ENCODE results near the gene CTIF. TPM values are rescaled to one million over a fixed set of nuclear protein-coding genes. Genes with fewer than 3 reads are reported as not detected.

Gene CTIF
- total RNA-seq, 1 donor from 2014 or later: 48.5 TPM

- Mint-ChIP-seq H3K4me1 (ENCODE audit: unreplicated experiment) (peaks cover 29% of the 10 kb centered on the region), H3K9me3 (peaks cover 4% of the 10 kb centered on the region), H3K36me3 (peaks cover 18% of the 10 kb centered on the region), H3K27ac (peak overlapping the region; percentile 95), H3K4me3 (no peak overlapping the region), H3K27me3 (no peaks in the 10 kb centered on the region)
- TF ChIP-seq, protein P1, sequence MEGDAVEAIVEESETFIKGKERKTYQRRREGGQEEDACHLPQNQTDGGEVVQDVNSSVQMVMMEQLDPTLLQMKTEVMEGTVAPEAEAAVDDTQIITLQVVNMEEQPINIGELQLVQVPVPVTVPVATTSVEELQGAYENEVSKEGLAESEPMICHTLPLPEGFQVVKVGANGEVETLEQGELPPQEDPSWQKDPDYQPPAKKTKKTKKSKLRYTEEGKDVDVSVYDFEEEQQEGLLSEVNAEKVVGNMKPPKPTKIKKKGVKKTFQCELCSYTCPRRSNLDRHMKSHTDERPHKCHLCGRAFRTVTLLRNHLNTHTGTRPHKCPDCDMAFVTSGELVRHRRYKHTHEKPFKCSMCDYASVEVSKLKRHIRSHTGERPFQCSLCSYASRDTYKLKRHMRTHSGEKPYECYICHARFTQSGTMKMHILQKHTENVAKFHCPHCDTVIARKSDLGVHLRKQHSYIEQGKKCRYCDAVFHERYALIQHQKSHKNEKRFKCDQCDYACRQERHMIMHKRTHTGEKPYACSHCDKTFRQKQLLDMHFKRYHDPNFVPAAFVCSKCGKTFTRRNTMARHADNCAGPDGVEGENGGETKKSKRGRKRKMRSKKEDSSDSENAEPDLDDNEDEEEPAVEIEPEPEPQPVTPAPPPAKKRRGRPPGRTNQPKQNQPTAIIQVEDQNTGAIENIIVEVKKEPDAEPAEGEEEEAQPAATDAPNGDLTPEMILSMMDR (conservative IDR thresholded peaks at IDR 0.05): no peak
- no peak for DNase-seq (ENCODE audit: extremely low spot score, unreplicated experiment)
These were observed 86.0 kb downstream of the CTIF start for GRCh38 chr18:48624856-48625255.

DNA sequence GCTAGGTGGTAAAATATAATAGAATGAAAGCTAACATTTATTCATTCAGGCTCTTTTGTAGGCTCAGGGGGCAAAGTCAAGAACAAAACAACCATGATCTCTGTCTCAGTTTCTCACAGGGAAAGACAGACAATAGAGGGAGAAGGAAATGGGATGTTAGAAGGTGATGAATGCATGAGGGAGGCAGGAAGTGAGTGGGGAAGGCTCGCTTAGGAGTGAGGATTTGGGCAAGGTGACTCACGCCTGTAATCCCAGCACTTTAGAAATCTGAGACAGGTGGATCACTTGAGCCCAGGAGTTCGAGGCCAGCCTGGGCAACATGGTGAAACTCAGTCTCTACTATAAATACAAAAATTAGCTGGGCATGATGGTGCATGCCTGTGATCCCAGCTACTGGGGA, 88.4 kb downstream of the CTIF start:
- Mint-ChIP-seq H3K4me3 (no peak overlapping the region), H3K4me1 (ENCODE audit: unreplicated experiment) (peaks cover 27% of the 10 kb centered on the region), H3K36me3 (peaks cover 11% of the 10 kb centered on the region), H3K9me3 (peaks cover 4% of the 10 kb centered on the region), H3K27ac (no peak overlapping the region), H3K27me3 (no peaks in the 10 kb centered on the region)
- TF ChIP-seq, protein P1 (conservative IDR thresholded peaks at IDR 0.05): no peak
- DNase-seq (ENCODE audit: extremely low spot score, unreplicated experiment): no peak

- Mint-ChIP-seq H3K4me1 (ENCODE audit: unreplicated experiment) (peaks cover 18% of the 10 kb centered on the region), H3K4me3 (no peak overlapping the region), H3K9me3 (no peaks in the 10 kb centered on the region), H3K36me3 (peaks cover 12% of the 10 kb centered on the region), H3K27me3 (no peaks in the 10 kb centered on the region), H3K27ac (peak overlapping the region; percentile 19)
- TF ChIP-seq, protein P1 (conservative IDR thresholded peaks at IDR 0.05): no peak
- DNase-seq (ENCODE audit: extremely low spot score, unreplicated experiment): no peak
These were observed 91.0 kb downstream of the CTIF start for GRCh38 chr18:48629730-48630324.

DNA sequence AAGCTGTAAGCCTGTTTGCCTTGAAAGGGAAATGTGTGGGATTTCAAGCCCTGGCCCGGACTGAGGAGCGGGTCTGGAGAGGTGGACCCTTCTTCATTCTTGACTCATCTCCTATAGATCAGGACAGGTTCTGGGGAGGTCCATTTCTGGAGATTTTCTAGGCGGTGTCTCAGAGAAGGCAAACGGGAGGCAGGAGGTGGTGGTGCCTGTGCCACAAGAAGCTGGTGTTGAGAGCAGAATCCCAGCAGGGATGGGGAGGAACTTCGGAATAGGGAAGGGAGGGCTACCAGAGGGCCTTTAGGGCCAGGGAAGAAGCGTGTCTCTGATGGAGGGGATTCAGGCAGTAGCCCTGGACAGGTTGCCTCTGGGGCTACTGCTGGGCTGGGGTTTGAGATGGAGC, 93.0 kb downstream of the CTIF start:
- DNase-seq (ENCODE audit: extremely low spot score, unreplicated experiment): no peak
- H3K4me1 Mint-ChIP-seq (ENCODE audit: unreplicated experiment): peaks cover 18% of the 10 kb centered on the region
- no peak overlapping the region for H3K27ac Mint-ChIP-seq
- no peak overlapping the region for H3K4me3 Mint-ChIP-seq
- peaks cover 12% of the 10 kb centered on the region for H3K36me3 Mint-ChIP-seq
- H3K9me3 Mint-ChIP-seq: no peaks in the 10 kb centered on the region
- TF ChIP-seq, protein P1 (conservative IDR thresholded peaks at IDR 0.05): no peak
- no peaks in the 10 kb centered on the region for H3K27me3 Mint-ChIP-seq

DNA sequence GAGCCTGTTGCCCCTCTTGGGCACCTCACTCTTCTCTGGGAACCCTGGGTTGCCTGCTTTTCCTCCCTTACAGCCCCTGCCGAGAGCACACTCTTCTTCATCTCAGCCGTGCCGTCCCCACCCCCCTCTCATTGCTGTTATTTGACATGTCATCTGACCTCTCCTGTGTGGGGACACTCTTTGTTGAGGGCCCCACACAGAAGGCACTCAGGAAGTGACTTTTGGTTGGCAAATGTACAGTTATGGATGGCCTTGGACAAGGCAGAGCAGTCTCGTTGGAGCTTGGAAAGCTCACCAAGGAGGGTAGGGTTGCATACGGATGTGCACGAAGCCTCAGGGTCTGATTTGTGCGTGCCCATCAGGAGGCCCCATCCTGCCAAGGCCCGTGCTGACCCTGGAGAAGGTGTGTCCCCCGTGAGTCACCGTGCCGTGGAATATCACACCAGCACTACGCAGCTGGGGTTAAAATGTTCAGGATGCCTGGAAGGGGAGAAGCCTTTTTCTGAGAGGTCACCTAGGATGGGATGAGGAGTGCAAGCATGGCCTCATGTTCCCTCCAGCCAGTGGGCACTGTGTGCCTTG, 93.9 kb downstream of the CTIF start:
- no peaks in the 10 kb centered on the region for H3K27me3 Mint-ChIP-seq
- H3K27ac Mint-ChIP-seq: no peak overlapping the region
- DNase-seq (ENCODE audit: extremely low spot score, unreplicated experiment): no peak
- no peaks in the 10 kb centered on the region for H3K9me3 Mint-ChIP-seq
- no peak overlapping the region for H3K4me3 Mint-ChIP-seq
- TF ChIP-seq, protein P1 (conservative IDR thresholded peaks at IDR 0.05): no peak
- H3K36me3 Mint-ChIP-seq: peaks cover 11% of the 10 kb centered on the region
- peaks cover 14% of the 10 kb centered on the region for H3K4me1 Mint-ChIP-seq (ENCODE audit: unreplicated experiment)
